Esophagus muscularis mucosa (tissue), 4 donors: Measurements from ENCODE around the gene DSCAM.

Source experiments
- CTCF ChIP-seq, 3 experiments: fragments of 200-600 bp in 2 of 3; fragments of 450-650 bp in 1 of 3; sonication (generic) in 2 of 3; IDR thresholded peaks; one replicate each; pipeline ENCODE4 v1.5.1; 2017 to 2019; ENCODE audit warnings: antibody characterized with exemption in 3 of 3, mild to moderate bottlenecking in 2 of 3, moderate library complexity in 1 of 3
- EP300 ChIP-seq: sonication (generic); formaldehyde crosslinking; IDR thresholded peaks from one replicate; pipeline ENCODE4 v1.6.1; 2017; ENCODE audit warnings: antibody characterized with exemption
- POLR2A ChIP-seq: fragments of 450-650 bp; IDR thresholded peaks from one replicate; pipeline ENCODE4 v1.6.1; 2017; ENCODE audit warnings: antibody characterized with exemption, moderate library complexity, mild to moderate bottlenecking, low read depth
- POLR2AphosphoS5 ChIP-seq, 2 donors: sonication (generic); formaldehyde crosslinking; IDR thresholded peaks; one replicate each; pipeline ENCODE4 v1.6.1; 2017; ENCODE audit warnings: antibody characterized with exemption in 2 of 2

DNA sequence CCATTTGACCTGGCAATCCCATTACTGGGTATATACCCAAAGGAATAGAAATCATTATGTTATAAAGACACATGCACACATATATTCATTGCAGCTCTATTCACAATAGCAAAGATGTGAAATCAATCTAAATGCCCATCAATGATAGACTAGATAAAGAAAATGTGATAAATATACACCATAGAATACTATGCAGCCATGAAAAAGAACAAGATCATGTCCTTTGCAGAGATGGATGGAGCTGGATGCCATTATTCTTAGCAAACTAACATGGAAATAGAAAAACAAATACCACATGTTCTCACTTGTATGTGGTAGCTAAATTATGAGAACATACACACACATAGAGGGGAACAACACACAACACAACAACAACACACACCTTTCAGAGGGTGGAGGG is 731.2 kb downstream of the DSCAM start:
- TF ChIP-seq CTCF (IDR thresholded peaks at IDR 0.05) (no peak), POLR2A (no peak), POLR2AphosphoS5 (IDR thresholded peaks at IDR 0.05) (no peak), EP300 (no peak)
